Transverse colon (tissue), 4 donors: ENCODE data around the gene KLF11. TPM values are rescaled to one million over a fixed set of nuclear protein-coding genes. Genes with fewer than 3 reads are reported as not detected.
"Not testable (repeated sequence)": the region's sequence is repeated elsewhere in the genome, so short reads cannot be mapped to it uniquely, and the experiment has no call there.

Experiments
- DNase-seq: peaks from one replicate; pipeline ENCODE4 v3.0.0-alpha.2; 2019
- H3K27ac ChIP-seq, 4 donors: fragments of 200-600 bp; sonication (generic); 2 replicates each; pipeline ENCODE4 v1.5.1; 2016 to 2018; ENCODE audit warnings: inconsistent platforms in 4 of 4
- H3K27me3 ChIP-seq: fragments of 200-600 bp; sonication (generic); 2 replicates; pipeline ENCODE4 v1.5.1; 2017; ENCODE audit warnings: inconsistent platforms
- H3K36me3 ChIP-seq, 4 donors: fragments of 200-600 bp; sonication (generic); 2 replicates each; pipeline ENCODE4 v1.5.1; 2017 to 2019; ENCODE audit warnings: inconsistent platforms in 4 of 4
- H3K4me1 ChIP-seq, 4 donors: fragments of 200-600 bp; sonication (generic); 2 replicates each; pipeline ENCODE4 v1.5.1; 2017 to 2020; ENCODE audit warnings: inconsistent platforms in 4 of 4
- H3K4me3 ChIP-seq, 4 donors: fragments of 200-600 bp; sonication (generic); 1 replicate in 1 of 4; 2 replicates in 3 of 4; pipeline versions ENCODE4 v1.5.1 to v1.6.1; 2017 to 2019; ENCODE audit warnings: inconsistent platforms in 4 of 4
- H3K9me3 ChIP-seq, 2 donors: fragments of 200-600 bp; sonication (generic); 2 replicates each; pipeline ENCODE4 v1.5.1; 2017 to 2019; ENCODE audit warnings: inconsistent platforms in 2 of 2
- CTCF ChIP-seq, 5 experiments: fragments of 200-600 bp in 3 of 5; fragments of 450-650 bp in 2 of 5; sonication (generic) in 3 of 5; IDR thresholded peaks; 1 replicate in 2 of 5; 2 replicates in 3 of 5; pipeline ENCODE4 v1.5.1; 2016 to 2017; ENCODE audit warnings: antibody characterized with exemption in 5 of 5, inconsistent platforms in 3 of 5, mild to moderate bottlenecking in 2 of 5, moderate library complexity in 1 of 5
- EP300 ChIP-seq: sonication (generic); formaldehyde crosslinking; IDR thresholded peaks from one replicate; pipeline ENCODE4 v1.6.1; 2017; ENCODE audit warnings: antibody characterized with exemption, low read depth
- POLR2A ChIP-seq: fragments of 450-650 bp; IDR thresholded peaks from one replicate; pipeline ENCODE4 v1.6.1; 2016; ENCODE audit warnings: antibody characterized with exemption, mild to moderate bottlenecking, moderate library complexity
- POLR2AphosphoS5 ChIP-seq, 3 donors: sonication (generic); formaldehyde crosslinking; IDR thresholded peaks; one replicate each; pipeline ENCODE4 v1.6.1; 2016; ENCODE audit warnings: antibody characterized with exemption in 3 of 3
- WGBS, 2 donors: methylation state at CpG; one replicate each; pipeline ENCODE4 v1.1.5; 2018; ENCODE audit warnings: low coverage in 1 of 2; 5-methylcytosine and 5-hydroxymethylcytosine counted together
- in situ Hi-C, 4 donors: fragments of 200-750 bp; cut with MboI; loops; one replicate each; pipeline versions ENCODE4 v1.15.0 to v1.15.1; 2017; ENCODE audit warnings: low sequenced_read_pairs in 3 of 4, low pct_ligation_motif_present in 1 of 4, low pct_unique_long_range_greater_than_20kb in 1 of 4
- intact Hi-C: fragments of 100-400 bp; cut with DNase I; formaldehyde crosslinking; loops from one replicate; pipeline ENCODE4 v1.15.1; 2023; ENCODE audit warnings: low total_unique reads
- total RNA-seq, 4 donors: library from RNA; depleted of rRNA; stranded (reverse); fragments of >200 nt; gene quantifications; one replicate each; pipeline ENCODE4 v1.1.0, GENCODE V29; 2016

Gene KLF11
- total RNA-seq, 4 donors from 2014 or later, result 6.6 to 17.0 (median 10.5) TPM

- WGBS, 2 donors, result 85 to 90% methylated on average over 25 to 42 of the region's 42 CpGs
- Histone ChIP-seq H3K27ac (no peak overlapping the region), H3K36me3 (no peaks in the 10 kb centered on the region), H3K4me3 (no peak overlapping the region), H3K9me3 (no peaks in the 10 kb centered on the region), H3K27me3 (no peaks in the 10 kb centered on the region), H3K4me1 (peaks cover 8 to 9% (median 8%) of the 10 kb centered on the region in 4 donors)
- intact Hi-C loops (no loop called here), in situ Hi-C loops (no loop called here)
- no peak for DNase-seq
- no peak for TF ChIP-seq CTCF (IDR thresholded peaks at IDR 0.05)
- TF ChIP-seq EP300, result no peak
- no peak for TF ChIP-seq POLR2AphosphoS5 (IDR thresholded peaks at IDR 0.05)
- TF ChIP-seq POLR2A, result no peak
Measured at GRCh38 chr2:10014418-10015190, 28.7 kb upstream of the KLF11 start.

DNA sequence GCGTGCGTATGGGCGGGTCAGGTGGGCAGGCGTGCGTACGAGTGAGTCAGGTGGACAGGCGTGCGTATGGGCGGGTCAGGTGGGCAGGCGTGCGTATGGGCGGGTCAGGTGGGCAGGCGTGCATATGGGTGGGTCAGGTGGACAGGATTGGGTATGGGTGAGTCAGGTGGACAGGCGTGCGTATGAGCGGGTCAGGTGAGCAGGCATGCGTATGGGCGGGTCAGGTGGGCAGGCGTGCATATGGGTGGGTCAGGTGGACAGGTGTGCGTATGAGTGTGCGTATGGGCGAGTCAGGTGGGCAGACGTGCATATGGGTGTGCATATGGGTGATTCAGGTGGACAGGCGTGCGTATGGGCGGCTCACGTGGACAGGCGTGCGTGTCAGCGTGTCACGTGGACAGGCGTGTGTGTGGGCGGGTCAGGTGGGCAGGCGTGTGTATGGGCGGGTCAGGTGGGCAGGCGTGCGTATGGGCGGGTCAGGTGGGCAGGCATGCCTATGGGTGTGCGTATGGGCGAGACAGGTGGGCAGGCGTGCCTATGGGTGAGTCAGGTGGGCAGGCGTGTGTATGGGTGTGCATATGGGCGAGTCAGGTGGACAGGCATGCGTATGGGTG is 27.9 kb upstream of the KLF11 start:
- WGBS, 2 donors, result 91 to 93% methylated on average over 19 to 44 of the region's 44 CpGs
- H3K27me3 ChIP-seq, H3K4me1 ChIP-seq, in situ Hi-C loops, DNase-seq, intact Hi-C loops, H3K4me3 ChIP-seq, H3K27ac ChIP-seq, H3K36me3 ChIP-seq, H3K9me3 ChIP-seq: not testable (repeated sequence)

DNA sequence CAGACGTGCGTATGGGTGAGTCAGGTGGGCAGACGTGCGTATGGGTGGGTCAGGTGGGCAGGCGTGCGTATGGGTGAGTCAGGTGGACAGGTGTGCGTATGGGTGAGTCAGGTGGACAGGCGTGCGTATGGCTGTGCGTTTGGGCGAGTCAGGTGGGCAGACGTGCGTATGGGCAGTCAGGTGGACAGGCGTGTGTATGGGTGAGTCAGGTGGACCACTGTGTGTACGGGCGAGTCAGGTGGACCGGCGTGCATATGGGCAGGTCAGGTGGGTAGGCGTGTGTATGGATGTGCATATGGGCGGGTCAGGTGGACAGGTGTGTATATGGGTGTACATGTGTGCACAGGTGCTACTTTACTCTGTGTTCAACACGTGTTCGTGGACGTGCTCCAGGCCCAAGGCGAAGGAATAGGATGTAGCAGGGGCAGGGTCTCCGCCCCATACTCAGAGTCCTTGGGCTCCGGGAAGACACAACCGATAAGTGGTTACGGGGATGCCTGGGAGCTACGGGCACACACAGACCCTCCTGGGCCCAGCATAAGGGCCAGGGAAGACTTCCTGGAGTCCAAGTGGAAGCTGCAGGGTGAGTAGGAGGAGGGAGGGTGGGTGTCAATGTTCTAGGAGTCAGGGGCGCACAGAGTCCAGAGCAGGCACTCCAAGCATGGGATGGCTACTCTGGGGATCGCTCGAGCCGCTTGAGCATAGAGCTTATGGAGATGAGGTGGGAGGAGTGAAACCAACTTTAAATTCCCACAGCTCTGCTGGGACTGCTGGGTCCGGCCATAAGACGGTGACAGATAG is 27.1 kb upstream of the KLF11 start:
- Histone ChIP-seq H3K27me3 (no peaks in the 10 kb centered on the region), H3K4me1 (no peaks in the 10 kb centered on the region), H3K36me3 (no peaks in the 10 kb centered on the region), H3K4me3 (no peak overlapping the region), H3K9me3 (no peaks in the 10 kb centered on the region), H3K27ac (no peak overlapping the region)
- 88 to 90% methylated on average over 15 to 35 of the region's 35 CpGs for WGBS, 2 donors
- TF ChIP-seq POLR2A (no peak), EP300 (no peak), CTCF (IDR thresholded peaks at IDR 0.05) (no peak)
- intact Hi-C loops, result no loop called here
- in situ Hi-C loops, result no loop called here
- no peak for DNase-seq

GRCh38 chr2:10016802-10017258 is 26.5 kb upstream of the KLF11 start:
- H3K4me1 ChIP-seq, result no peaks in the 10 kb centered on the region
- WGBS, 2 donors, result 84 to 100% methylated on average over 1 to 8 of the region's 8 CpGs
- no peaks in the 10 kb centered on the region for H3K27me3 ChIP-seq
- H3K4me3 ChIP-seq, result no peak overlapping the region
- no peak overlapping the region for H3K27ac ChIP-seq
- intact Hi-C loops (no loop called here), in situ Hi-C loops (no loop called here)
- H3K9me3 ChIP-seq, result no peaks in the 10 kb centered on the region
- TF ChIP-seq EP300 (no peak), POLR2AphosphoS5 (IDR thresholded peaks at IDR 0.05) (no peak), CTCF (IDR thresholded peaks at IDR 0.05) (no peak), POLR2A (no peak)
- no peak for DNase-seq
- no peaks in the 10 kb centered on the region for H3K36me3 ChIP-seq
